Panc1 (cell line): ENCODE measurements around the gene CCN5. TPM values are rescaled to one million over a fixed set of nuclear protein-coding genes. Genes with fewer than 3 reads are reported as not detected.
A peak's percentile ranks its signal among the peaks of the same experiment; 100 is the strongest.

Experiments used
- ATAC-seq: fragments of 200-7000 bp; cut with Tn5 transposase; 2 replicates; pipeline ENCODE4 v1.9.1; 2020; ENCODE audit warnings: mild to moderate bottlenecking, moderate library complexity
- BruUV-seq: library from RNA; stranded (reverse); fragments of 400-500 nt; replicated peaks from 2 replicates; lab custom pipeline; 2021; lab: Mats Ljungman, UMichigan
- CTCF ChIA-PET: fragments of 300-600 bp; sonication (Branson Sonifier 250); formaldehyde crosslinking; loops from one replicate; lab custom pipeline; 2022; ENCODE audit warnings: antibody characterized with exemption; lab: Charles Lee
- POLR2A ChIA-PET: fragments of 300-600 bp; sonication (Branson Sonifier 250); formaldehyde crosslinking; loops from one replicate; lab custom pipeline; 2022; ENCODE audit warnings: antibody characterized with exemption; lab: Charles Lee
- DNase-seq: peaks from one replicate; pipeline ENCODE4 v3.0.0-alpha.2; 2010; ENCODE audit warnings: low read depth, low spot score
- H3K27ac ChIP-seq: 2 replicates; pipeline ENCODE4 v1.5.1; 2011; ENCODE audit warnings: mild to moderate bottlenecking, low read length, inconsistent platforms
- H3K27me3 ChIP-seq: fragments of 200-500 bp; sonication (Bioruptor generic); 2 replicates; pipeline ENCODE4 v1.6.0; 2014; ENCODE audit warnings: low read length, inconsistent platforms; ENCODE audit not compliant: control insufficient read depth, insufficient read depth
- H3K36me3 ChIP-seq: fragments of 200-500 bp; sonication (Bioruptor generic); 2 replicates; pipeline ENCODE4 v1.5.1; 2014; ENCODE audit warnings: inconsistent platforms, mild to moderate bottlenecking, low read length, moderate library complexity; ENCODE audit not compliant: control insufficient read depth, insufficient read depth
- H3K4me1 ChIP-seq: 2 replicates; pipeline ENCODE4 v1.5.1; 2011; ENCODE audit warnings: inconsistent platforms, mild to moderate bottlenecking, low read length, moderate library complexity; ENCODE audit not compliant: control insufficient read depth, insufficient read depth
- H3K4me3 ChIP-seq, 2 experiments: 2 replicates each; pipeline ENCODE4 v1.5.1; 2011 to 2012; ENCODE audit warnings: low read depth in 2 of 2, low read length in 2 of 2, mild to moderate bottlenecking in 2 of 2, inconsistent platforms in 1 of 2, moderate library complexity in 1 of 2
- H3K9me3 ChIP-seq: fragments of 200-500 bp; sonication (Bioruptor generic); 2 replicates; pipeline ENCODE4 v1.5.1; 2014; ENCODE audit warnings: low read depth, mild to moderate bottlenecking, inconsistent platforms, low read length, moderate library complexity; ENCODE audit not compliant: control insufficient read depth, insufficient read depth
- POLR2AphosphoS5 ChIP-seq: IDR thresholded peaks from 2 replicates; pipeline ENCODE4 v1.6.1; 2012; ENCODE audit warnings: mild to moderate bottlenecking, low read depth, low read length, moderate library complexity
- SIN3A ChIP-seq: IDR thresholded peaks from 2 replicates; pipeline ENCODE4 v1.6.1; 2012; ENCODE audit warnings: low read depth, mild to moderate bottlenecking, low read length, moderate library complexity, borderline replicate concordance; ENCODE audit not compliant: insufficient read depth
- TCF7L2 ChIP-seq: IDR thresholded peaks from 2 replicates; pipeline ENCODE4 v1.6.1; 2011; ENCODE audit warnings: mild to moderate bottlenecking, low read depth, low read length, inconsistent platforms
- in situ Hi-C: cut with HindIII; loops from 2 replicates; pipeline ENCODE4 v1.10.0; 2016; ENCODE audit warnings: low sequenced_read_pairs, low pct_unique_long_range_greater_than_20kb
- intact Hi-C: fragments of 100-400 bp; cut with micrococcal nuclease; formaldehyde crosslinking; loops from one replicate; pipeline ENCODE4 v1.10.0; 2022; ENCODE audit not compliant: unreplicated experiment
- total RNA-seq: library from RNA; stranded (reverse); gene quantifications from one replicate; pipeline ENCODE4 v1.2.1, GENCODE V29; 2021; ENCODE audit not compliant: unreplicated experiment
- TF ChIP-seq, protein P1 (sequence below), 2 experiments: IDR thresholded peaks; 2 replicates each; pipeline ENCODE4 v1.6.1; 2011 to 2012; ENCODE audit warnings: low read depth in 2 of 2, control low read depth in 1 of 2, low read length in 1 of 2, mild to moderate bottlenecking in 1 of 2, moderate library complexity in 1 of 2; ENCODE audit not compliant: insufficient read depth in 1 of 2
- TF ChIP-seq, protein P2 (sequence below): fragments of 450-650 bp; IDR thresholded peaks from 2 replicates; pipeline ENCODE4 v1.5.1; 2017; ENCODE audit warnings: mild to moderate bottlenecking

CCN5 gene
- total RNA-seq, 1 experiment from 2014 or later = 15.2 TPM

DNA sequence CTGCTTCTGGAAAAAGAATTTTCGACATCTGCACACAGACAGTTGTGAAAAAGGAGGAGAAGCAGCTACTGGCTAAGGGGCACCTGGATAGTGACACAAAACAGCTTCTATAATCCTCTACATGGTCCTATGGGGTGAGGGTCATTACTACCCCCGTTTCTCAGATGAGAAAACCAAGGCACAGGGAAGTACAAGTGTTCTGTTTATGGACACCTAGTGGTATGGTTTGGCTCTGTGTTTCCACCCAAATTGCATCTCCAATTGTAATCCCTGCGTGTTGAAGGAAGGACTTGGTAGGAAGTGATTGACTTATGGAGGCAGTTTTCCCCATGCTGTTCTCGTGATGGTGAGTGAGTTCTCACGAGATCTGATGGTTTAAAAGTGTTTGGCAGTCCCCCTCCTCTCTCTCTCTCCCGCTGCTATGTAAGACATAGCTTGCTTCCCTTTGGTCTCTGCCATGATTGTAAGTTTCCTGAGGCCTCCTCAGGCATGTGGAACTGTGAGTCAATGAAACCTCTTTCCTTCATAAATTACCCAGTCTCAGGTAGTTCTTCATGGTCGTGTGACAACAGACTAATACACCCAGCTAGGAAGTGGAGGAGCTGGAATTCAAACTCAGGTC, 28.0 kb downstream of the CCN5 start:
- Histone ChIP-seq H3K27me3 (no peaks in the 10 kb centered on the region), H3K27ac (peak overlapping the region; percentile 73; the same call in 1 of the 2 replicates), H3K9me3 (no peaks in the 10 kb centered on the region), H3K36me3 (no peaks in the 10 kb centered on the region), H3K4me3 (no peak overlapping the region), H3K4me1 (peaks cover 30% of the 10 kb centered on the region)
- intact Hi-C loops (no loop called here), in situ Hi-C loops (no loop called here)
- no TSS peak for BruUV-seq
- POLR2A ChIA-PET = interaction anchor here (0.5 to 1.0 kb wide), 3 partner anchors 15 to 42 kb away, joined by 3 to 4 read pairs (median 4); no protein-coding TSS in a partner anchor
- DNase-seq = no peak
- ATAC-seq = no peak
- TF ChIP-seq, protein P1, sequence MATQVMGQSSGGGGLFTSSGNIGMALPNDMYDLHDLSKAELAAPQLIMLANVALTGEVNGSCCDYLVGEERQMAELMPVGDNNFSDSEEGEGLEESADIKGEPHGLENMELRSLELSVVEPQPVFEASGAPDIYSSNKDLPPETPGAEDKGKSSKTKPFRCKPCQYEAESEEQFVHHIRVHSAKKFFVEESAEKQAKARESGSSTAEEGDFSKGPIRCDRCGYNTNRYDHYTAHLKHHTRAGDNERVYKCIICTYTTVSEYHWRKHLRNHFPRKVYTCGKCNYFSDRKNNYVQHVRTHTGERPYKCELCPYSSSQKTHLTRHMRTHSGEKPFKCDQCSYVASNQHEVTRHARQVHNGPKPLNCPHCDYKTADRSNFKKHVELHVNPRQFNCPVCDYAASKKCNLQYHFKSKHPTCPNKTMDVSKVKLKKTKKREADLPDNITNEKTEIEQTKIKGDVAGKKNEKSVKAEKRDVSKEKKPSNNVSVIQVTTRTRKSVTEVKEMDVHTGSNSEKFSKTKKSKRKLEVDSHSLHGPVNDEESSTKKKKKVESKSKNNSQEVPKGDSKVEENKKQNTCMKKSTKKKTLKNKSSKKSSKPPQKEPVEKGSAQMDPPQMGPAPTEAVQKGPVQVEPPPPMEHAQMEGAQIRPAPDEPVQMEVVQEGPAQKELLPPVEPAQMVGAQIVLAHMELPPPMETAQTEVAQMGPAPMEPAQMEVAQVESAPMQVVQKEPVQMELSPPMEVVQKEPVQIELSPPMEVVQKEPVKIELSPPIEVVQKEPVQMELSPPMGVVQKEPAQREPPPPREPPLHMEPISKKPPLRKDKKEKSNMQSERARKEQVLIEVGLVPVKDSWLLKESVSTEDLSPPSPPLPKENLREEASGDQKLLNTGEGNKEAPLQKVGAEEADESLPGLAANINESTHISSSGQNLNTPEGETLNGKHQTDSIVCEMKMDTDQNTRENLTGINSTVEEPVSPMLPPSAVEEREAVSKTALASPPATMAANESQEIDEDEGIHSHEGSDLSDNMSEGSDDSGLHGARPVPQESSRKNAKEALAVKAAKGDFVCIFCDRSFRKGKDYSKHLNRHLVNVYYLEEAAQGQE (IDR thresholded peaks at IDR 0.05; ENCODE audit: insufficient read depth in 1 of 2, low read depth in 2 of 2, low read length in 1 of 2) = no peak
- TF ChIP-seq, protein P2, sequence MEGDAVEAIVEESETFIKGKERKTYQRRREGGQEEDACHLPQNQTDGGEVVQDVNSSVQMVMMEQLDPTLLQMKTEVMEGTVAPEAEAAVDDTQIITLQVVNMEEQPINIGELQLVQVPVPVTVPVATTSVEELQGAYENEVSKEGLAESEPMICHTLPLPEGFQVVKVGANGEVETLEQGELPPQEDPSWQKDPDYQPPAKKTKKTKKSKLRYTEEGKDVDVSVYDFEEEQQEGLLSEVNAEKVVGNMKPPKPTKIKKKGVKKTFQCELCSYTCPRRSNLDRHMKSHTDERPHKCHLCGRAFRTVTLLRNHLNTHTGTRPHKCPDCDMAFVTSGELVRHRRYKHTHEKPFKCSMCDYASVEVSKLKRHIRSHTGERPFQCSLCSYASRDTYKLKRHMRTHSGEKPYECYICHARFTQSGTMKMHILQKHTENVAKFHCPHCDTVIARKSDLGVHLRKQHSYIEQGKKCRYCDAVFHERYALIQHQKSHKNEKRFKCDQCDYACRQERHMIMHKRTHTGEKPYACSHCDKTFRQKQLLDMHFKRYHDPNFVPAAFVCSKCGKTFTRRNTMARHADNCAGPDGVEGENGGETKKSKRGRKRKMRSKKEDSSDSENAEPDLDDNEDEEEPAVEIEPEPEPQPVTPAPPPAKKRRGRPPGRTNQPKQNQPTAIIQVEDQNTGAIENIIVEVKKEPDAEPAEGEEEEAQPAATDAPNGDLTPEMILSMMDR = no peak
- TF ChIP-seq SIN3A (no peak), TCF7L2 (no peak), POLR2AphosphoS5 (no peak)
- CTCF ChIA-PET = no interaction called here

DNA sequence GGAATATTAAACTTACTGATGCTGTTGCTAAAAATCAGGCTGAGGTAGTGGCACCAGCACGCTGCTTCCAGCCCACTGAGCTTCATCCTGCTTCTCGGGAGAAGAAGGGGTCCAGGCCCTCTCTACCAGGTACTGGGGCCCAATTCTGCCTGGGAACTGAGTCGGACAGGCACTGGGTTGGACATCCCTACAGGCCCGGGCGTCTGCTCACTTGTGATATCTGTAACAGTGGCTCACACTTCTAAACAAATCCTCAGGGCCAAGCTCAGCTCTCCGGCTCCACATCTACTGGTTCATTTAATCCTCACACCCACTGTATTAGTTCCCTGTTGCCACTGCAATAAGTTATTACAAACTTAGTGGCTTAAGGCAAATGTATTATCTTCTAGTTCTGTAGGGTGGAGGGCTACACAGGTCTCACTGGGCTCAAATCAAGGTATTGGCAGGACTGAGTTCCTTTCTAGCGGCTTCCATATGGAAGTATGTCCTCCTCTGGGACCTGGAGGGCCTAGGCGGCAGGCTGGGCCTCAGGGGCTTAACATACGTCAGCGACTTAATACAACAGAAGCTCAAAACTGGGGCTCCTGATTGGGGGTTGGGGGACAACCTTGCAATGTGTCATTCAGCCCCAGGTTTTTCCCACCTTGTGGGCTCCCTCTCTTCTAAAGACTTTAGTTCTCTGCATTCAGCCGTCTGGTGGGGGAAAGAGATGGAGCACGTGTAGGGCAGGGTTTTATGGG, 28.9 kb downstream of the CCN5 start:
- Histone ChIP-seq H3K27ac (peak overlapping the region; percentile 73; the same call in 1 of the 2 replicates), H3K27me3 (no peaks in the 10 kb centered on the region), H3K4me3 (no peak overlapping the region), H3K9me3 (no peaks in the 10 kb centered on the region), H3K36me3 (no peaks in the 10 kb centered on the region), H3K4me1 (peaks cover 25% of the 10 kb centered on the region)
- in situ Hi-C loops = no loop called here
- no peak for DNase-seq
- ChIA-PET CTCF (no interaction called here), POLR2A (interaction anchor here (0.5 to 1.0 kb wide), 2 partner anchors 16 to 43 kb away, joined by 3 to 4 read pairs; no protein-coding TSS in a partner anchor)
- no peak for ATAC-seq
- no TSS peak for BruUV-seq
- intact Hi-C loops = no loop called here
- TF ChIP-seq TCF7L2 = no peak
- TF ChIP-seq SIN3A = no peak
- TF ChIP-seq, protein P1 (IDR thresholded peaks at IDR 0.05; ENCODE audit: insufficient read depth in 1 of 2, low read depth in 2 of 2, low read length in 1 of 2) = no peak
- TF ChIP-seq, protein P2 = no peak
- no peak for TF ChIP-seq POLR2AphosphoS5
